ENCODE measurements around the gene LCN12.

The LCN12 gene

GRCh38 chr9:136950656-136951276 lies 1.3 kb upstream of the LCN12 start:
- TF ChIP-seq JUND (IDR thresholded peaks at IDR 0.05; ENCODE audit: low read depth) = no peak
- in situ Hi-C loops (cut with HindIII; ENCODE audit: low pct_unique_long_range_greater_than_20kb, low sequenced_read_pairs) = no loop called here

GRCh38 chr9:136952321-136952850 lies 313 bp downstream of the LCN12 start:
- no peak for TF ChIP-seq JUND (IDR thresholded peaks at IDR 0.05; ENCODE audit: low read depth)
- no peak for DNase-seq (ENCODE audit: low read depth in 1 of 2, low spot score in 1 of 2)
- in situ Hi-C loops (cut with HindIII; ENCODE audit: low pct_unique_long_range_greater_than_20kb, low sequenced_read_pairs) = no loop called here

More at GRCh38 chr9:136950656-136951276, 1.3 kb upstream of the LCN12 start:
- DNase-seq (ENCODE audit: low read depth in 1 of 2, low spot score in 1 of 2) = peak in 1 of 2 experiments; percentile 61

- no peak for TF ChIP-seq JUND (IDR thresholded peaks at IDR 0.05; ENCODE audit: low read depth)
- DNase-seq (ENCODE audit: low read depth in 1 of 2, low spot score in 1 of 2) = no peak
- in situ Hi-C loops (cut with HindIII; ENCODE audit: low pct_unique_long_range_greater_than_20kb, low sequenced_read_pairs) = no loop called here
Measured at GRCh38 chr9:136952876-136953770, 1.1 kb downstream of the LCN12 start.

GRCh38 chr9:136953771-136954269 lies 1.7 kb downstream of the LCN12 start:
- no peak for TF ChIP-seq JUND (IDR thresholded peaks at IDR 0.05; ENCODE audit: low read depth)
- no peak for DNase-seq (ENCODE audit: low read depth in 1 of 2, low spot score in 1 of 2)
- in situ Hi-C loops (cut with HindIII; ENCODE audit: low pct_unique_long_range_greater_than_20kb, low sequenced_read_pairs) = no loop called here

GRCh38 chr9:136954270-136955083 lies 2.4 kb downstream of the LCN12 start:
- in situ Hi-C loops (cut with HindIII; ENCODE audit: low pct_unique_long_range_greater_than_20kb, low sequenced_read_pairs) = no loop called here
- TF ChIP-seq JUND (IDR thresholded peaks at IDR 0.05; ENCODE audit: low read depth) = no peak
- no peak for DNase-seq (ENCODE audit: low read depth in 1 of 2, low spot score in 1 of 2)

- in situ Hi-C loops (cut with HindIII; ENCODE audit: low pct_unique_long_range_greater_than_20kb, low sequenced_read_pairs) = no loop called here
- no peak for DNase-seq (ENCODE audit: low read depth in 1 of 2, low spot score in 1 of 2)
- no peak for TF ChIP-seq JUND (IDR thresholded peaks at IDR 0.05; ENCODE audit: low read depth)
Measured at GRCh38 chr9:136955202-136955942, 3.3 kb downstream of the LCN12 start.

GRCh38 chr9:136955943-136956335 lies 3.9 kb downstream of the LCN12 start:
- DNase-seq (ENCODE audit: low read depth in 1 of 2, low spot score in 1 of 2) = no peak
- TF ChIP-seq JUND (IDR thresholded peaks at IDR 0.05; ENCODE audit: low read depth) = no peak
- in situ Hi-C loops (cut with HindIII; ENCODE audit: low pct_unique_long_range_greater_than_20kb, low sequenced_read_pairs) = no loop called here

GRCh38 chr9:136956604-136957003 lies 4.5 kb downstream of the LCN12 start:
- in situ Hi-C loops (cut with HindIII; ENCODE audit: low pct_unique_long_range_greater_than_20kb, low sequenced_read_pairs) = no loop called here
- DNase-seq (ENCODE audit: low read depth in 1 of 2, low spot score in 1 of 2) = no peak
- TF ChIP-seq JUND (IDR thresholded peaks at IDR 0.05; ENCODE audit: low read depth) = no peak

GRCh38 chr9:136957461-136957860 lies 5.4 kb downstream of the LCN12 start:
- DNase-seq (ENCODE audit: low read depth in 1 of 2, low spot score in 1 of 2) = no peak
- TF ChIP-seq JUND (IDR thresholded peaks at IDR 0.05; ENCODE audit: low read depth) = no peak
- in situ Hi-C loops (cut with HindIII; ENCODE audit: low pct_unique_long_range_greater_than_20kb, low sequenced_read_pairs) = no loop called here

GRCh38 chr9:136957901-136958300 lies 5.8 kb downstream of the LCN12 start:
- no peak for DNase-seq (ENCODE audit: low read depth in 1 of 2, low spot score in 1 of 2)
- TF ChIP-seq JUND (IDR thresholded peaks at IDR 0.05; ENCODE audit: low read depth) = no peak
- in situ Hi-C loops (cut with HindIII; ENCODE audit: low pct_unique_long_range_greater_than_20kb, low sequenced_read_pairs) = no loop called here

GRCh38 chr9:136958473-136958872 lies 6.4 kb downstream of the LCN12 start:
- TF ChIP-seq JUND (IDR thresholded peaks at IDR 0.05; ENCODE audit: low read depth) = no peak
- no peak for DNase-seq (ENCODE audit: low read depth in 1 of 2, low spot score in 1 of 2)
- in situ Hi-C loops (cut with HindIII; ENCODE audit: low pct_unique_long_range_greater_than_20kb, low sequenced_read_pairs) = no loop called here

Measured in T47D (cell line).